ENCODE data around the gene TNNC1.

TNNC1 gene

GRCh38 chr3:52453496-52454249 lies at the start of gene TNNC1:
TSS of gene TNNC1 (minus strand) at chr3:52454041. CDS start at chr3:52454015, 26 bp downstream.
- DNase-seq = no peak

DNA sequence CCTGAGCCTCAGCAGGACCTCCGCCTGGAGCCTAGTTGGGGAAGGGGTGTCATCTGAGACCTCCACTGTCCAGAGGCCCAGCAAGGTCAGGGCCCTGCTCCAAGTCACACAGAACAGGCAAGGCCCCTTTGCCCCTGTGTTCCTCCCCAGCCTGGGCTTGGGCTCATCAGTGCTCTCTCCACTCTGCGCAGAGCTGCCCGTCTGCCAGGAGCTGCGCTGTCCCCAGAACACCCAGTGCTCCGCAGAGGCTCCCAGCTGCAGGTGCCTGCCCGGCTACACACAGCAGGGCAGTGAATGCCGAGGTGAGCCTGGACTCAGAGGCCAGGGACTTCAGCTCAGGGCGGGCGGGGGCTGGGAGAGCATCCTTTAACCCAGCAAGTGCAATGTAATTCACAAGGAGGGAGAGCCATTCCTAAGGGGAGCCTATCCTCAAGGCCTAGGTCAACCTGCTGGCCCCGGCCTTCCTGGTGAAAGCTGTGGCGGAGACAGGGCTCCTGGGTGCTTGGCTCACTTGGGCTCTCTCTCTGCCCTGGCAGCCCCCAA lies 49.0 kb upstream of the TNNC1 start:
- DNase-seq = no peak

- DNase-seq = no peak
These were observed 48.2 kb upstream of the TNNC1 start for GRCh38 chr3:52502001-52502400.

GRCh38 chr3:52501046-52501445 lies 47.2 kb upstream of the TNNC1 start:
- DNase-seq = no peak

GRCh38 chr3:52498137-52499054 lies 44.6 kb upstream of the TNNC1 start:
- DNase-seq = no peak

DNA sequence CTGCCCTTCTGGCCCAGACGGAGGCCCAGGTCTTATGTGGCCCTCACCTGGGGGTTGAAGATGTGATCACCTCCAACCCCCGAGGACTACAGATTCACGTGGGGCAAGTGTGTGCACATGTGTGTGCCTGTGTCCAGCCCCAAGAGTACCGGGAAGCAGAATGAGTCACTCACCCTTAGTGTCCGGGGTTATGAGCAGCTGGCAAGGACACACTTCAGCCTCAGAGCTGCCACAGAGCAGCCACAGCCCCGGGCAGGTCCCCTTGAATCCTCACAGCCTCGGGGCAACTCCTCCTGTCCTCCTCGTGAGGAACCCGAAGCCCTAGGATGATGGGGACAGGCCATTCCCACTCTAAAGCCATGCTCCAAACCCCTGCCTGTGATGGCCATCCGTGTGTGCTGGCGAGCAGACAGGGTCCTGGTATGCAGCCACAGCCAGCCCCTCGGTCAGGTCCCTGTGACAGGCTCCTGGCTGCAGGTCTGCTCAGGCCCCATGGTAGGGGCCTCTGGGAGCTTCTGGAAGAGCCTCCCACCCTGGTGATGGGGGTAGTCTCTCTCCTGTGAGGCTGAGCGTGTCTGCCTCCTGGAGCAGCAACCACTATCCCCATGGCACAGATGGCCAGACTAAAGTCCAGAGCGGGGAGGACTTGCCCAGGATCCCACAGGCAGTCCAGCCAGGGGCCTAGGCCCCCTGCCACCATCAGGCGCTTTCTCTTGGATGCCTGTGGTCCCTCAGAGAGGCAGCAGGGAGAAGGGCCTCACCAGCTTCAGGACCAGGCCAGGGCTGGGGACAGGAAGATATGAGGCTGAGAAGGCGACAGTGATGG lies 42.1 kb upstream of the TNNC1 start:
- no peak for DNase-seq

- no peak for DNase-seq
These were observed 41.1 kb upstream of the TNNC1 start, which contains the start of gene STAB1 for GRCh38 chr3:52494886-52495495. TSS of gene STAB1 (plus strand) at chr3:52495338. CDS start at chr3:52495414, 76 bp downstream.

- DNase-seq = no peak
These were observed 40.6 kb upstream of the TNNC1 start for GRCh38 chr3:52494445-52494844.

GRCh38 chr3:52493232-52494017 lies 39.6 kb upstream of the TNNC1 start:
- no peak for DNase-seq

- no peak for DNase-seq
These were observed 38.2 kb upstream of the TNNC1 start for GRCh38 chr3:52492059-52492458.

DNA sequence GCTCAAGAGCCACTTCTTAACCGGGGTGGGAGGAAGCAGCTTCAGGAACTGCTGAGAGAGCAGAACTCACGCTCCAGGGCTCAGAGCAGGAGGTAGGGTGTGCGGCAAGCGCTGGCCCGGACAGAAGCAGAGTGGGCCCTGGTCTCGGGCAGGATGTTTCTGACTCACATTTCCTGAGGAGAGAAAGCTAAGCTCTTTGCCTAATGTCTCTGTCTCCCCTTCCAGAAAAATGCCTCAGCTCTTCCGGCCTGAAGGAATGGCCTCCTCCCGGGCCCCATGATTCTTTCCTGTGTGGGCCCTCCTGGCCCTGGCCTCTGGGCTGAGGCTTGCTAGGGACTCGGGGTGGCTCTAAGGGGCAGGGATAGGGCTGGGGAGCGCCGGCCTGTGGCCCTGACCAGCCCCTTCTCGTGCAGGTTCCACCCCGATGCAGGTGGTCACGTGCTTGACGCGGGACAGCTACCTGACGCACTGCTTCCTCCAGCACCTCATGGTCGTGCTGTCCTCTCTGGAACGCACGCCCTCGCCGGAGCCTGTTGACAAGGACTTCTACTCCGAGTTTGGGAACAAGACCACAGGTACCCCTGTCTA lies 37.2 kb upstream of the TNNC1 start:
- DNase-seq = no peak

GRCh38 chr3:52490035-52490938 lies 36.4 kb upstream of the TNNC1 start:
- DNase-seq = no peak

DNA sequence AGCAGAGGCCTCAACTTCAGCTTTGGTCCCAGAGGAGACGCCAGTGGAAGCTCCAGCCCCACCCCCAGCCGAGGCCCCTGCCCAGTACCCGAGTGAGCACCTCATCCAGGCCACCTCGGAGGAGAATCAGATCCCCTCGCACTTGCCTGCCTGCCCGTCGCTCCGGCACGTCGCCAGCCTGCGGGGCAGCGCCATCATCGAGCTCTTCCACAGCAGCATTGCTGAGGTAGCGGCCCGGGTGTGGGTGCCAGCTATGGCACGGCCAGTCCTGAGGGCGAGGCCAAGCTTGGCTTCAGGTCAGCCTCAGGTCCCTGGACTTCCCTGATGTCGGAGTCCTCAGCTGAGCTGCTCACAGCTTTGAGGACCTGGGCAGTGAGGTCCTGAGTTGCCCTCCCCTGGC lies 35.6 kb upstream of the TNNC1 start:
- DNase-seq = no peak

DNA sequence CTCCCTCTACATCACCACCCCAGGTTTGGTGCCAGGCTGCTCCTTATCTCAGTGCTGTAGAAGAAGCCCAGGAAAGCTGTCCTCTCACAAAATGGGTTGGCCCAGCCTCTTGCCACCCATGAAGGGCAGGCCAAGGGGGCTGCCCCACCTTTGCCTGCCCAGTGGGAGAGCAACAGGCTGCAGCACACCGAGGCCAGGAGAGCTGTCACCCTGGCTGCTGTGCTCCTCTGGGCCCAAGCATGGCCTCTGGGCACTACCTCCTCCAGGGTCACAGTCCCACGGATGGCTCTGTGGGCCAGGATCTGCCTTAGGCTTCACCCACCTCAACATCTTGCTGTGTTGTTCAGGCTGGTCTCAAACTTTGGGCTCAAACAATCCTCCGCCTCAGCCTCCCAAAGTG lies 34.9 kb upstream of the TNNC1 start:
- DNase-seq = no peak

GRCh38 chr3:52487788-52488691 lies 34.2 kb upstream of the TNNC1 start:
- no peak for DNase-seq

GRCh38 chr3:52487050-52487787 lies 33.4 kb upstream of the TNNC1 start:
- DNase-seq = no peak

DNA sequence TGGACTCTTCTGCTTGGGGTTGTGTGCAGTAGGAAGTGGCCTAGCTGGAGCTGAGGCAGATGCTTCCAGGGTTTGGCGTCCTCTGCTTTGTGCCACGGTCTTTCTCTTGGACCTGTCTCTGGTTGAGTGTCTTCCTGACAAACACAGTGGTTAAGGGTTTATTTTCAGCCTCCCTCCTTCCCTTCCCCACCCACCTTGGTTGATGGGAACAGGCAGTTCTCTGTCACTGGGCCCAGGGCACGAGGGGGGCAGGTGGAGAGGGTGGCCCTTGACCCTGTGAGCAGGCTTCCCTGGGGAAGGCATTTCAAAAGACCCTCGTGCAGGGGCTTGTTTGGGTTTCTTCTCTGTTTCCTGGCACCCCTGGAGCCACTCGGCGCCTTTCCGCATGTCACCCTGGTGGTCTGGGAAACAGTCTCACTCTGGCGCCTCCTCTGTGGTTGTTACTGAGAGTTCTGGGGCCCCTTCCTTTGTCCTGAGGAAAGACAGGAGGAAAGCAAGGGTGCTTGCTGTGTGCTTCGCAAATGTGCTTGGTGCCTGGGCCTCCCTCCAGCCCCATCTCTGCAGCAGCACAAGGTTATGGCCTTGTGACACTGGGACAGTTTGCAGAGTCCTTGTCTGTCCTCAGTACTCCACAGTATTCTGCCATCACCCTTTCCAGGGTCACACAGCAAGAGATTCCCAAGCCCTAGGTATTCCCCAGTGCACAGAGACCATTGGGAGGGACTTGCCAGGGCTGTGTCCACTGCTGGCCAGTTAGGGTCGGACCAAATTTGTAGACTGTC lies 31.0 kb upstream of the TNNC1 start:
- no peak for DNase-seq
